HepG2 (cell line): ENCODE measurements around the gene GJA8. TPM values are rescaled to one million over a fixed set of nuclear protein-coding genes. Genes with fewer than 3 reads are reported as not detected.

ENCODE experiments used
- ATAC-seq: fragments of 200-7000 bp; cut with Tn5 transposase; 3 replicates; pipeline ENCODE4 v1.9.1; 2020; ENCODE audit warnings: mild to moderate bottlenecking, moderate library complexity
- BruUV-seq: library from RNA; stranded (reverse); fragments of 400-500 nt; replicated peaks from 2 replicates; lab custom pipeline; 2021; lab: Mats Ljungman, UMichigan
- CTCF ChIA-PET: fragments of 300-600 bp; formaldehyde crosslinking; extraction: SDS; loops from one replicate; lab custom pipeline; 2021; ENCODE audit warnings: low total read pairs, inconsistent platforms, low intra/inter-chr PET ratio; lab: Yijun Ruan, JAX
- POLR2A ChIA-PET: fragments of 350-600 bp; sonication (Branson Sonifier 250); formaldehyde crosslinking; loops from one replicate; lab custom pipeline; 2020; ENCODE audit warnings: antibody characterized with exemption, inconsistent platforms; lab: Yijun Ruan, JAX
- DNase-seq: peaks from one replicate; pipeline ENCODE4 v3.0.0-alpha.2; 2015; ENCODE audit warnings: low spot score
- FAIRE-seq: peaks from 3 replicates; lab custom pipeline; 2011; peaks lifted over from hg19 to GRCh38; lab: Jason Lieb, UNC
- H2AFZ ChIP-seq: one replicate; pipeline ENCODE4 v1.6.1; 2011; ENCODE audit warnings: low read length, inconsistent platforms
- H3K27ac ChIP-seq: fragments of 300-600 bp; 3 replicates; pipeline ENCODE4 v1.8.0; 2011; ENCODE audit warnings: mixed run types, mild to moderate bottlenecking, mixed read lengths, low read length, inconsistent platforms; ENCODE audit not compliant: insufficient read depth; ENCODE audit errors: extremely low read length
- H3K27me3 ChIP-seq, 2 experiments: fragments of 200-600 bp in 1 of 2; 2 replicates in 1 of 2; 3 replicates in 1 of 2; pipeline versions ENCODE4 v1.6.0 to v1.8.0; 2011; ENCODE audit warnings: low read length in 2 of 2, mild to moderate bottlenecking in 2 of 2, moderate library complexity in 2 of 2, inconsistent platforms in 1 of 2; ENCODE audit not compliant: insufficient read depth in 2 of 2, control insufficient read depth in 1 of 2
- H3K36me3 ChIP-seq, 2 experiments: fragments of 200-600 bp in 1 of 2; replicated peaks in 1 of 2; 2 replicates in 1 of 2; 3 replicates in 1 of 2; pipeline versions ENCODE4 v1.5.1 to v1.8.0; 2011; ENCODE audit warnings: low read length in 2 of 2, inconsistent platforms in 1 of 2; ENCODE audit not compliant: insufficient read depth in 2 of 2, control insufficient read depth in 1 of 2
- H3K4me1 ChIP-seq: 2 replicates; pipeline ENCODE4 v1.5.1; 2012; ENCODE audit warnings: low read length, inconsistent platforms; ENCODE audit not compliant: insufficient read depth
- H3K4me2 ChIP-seq: 2 replicates; pipeline ENCODE4 v1.6.0; 2011; ENCODE audit warnings: low read depth, low read length, inconsistent platforms
- H3K4me3 ChIP-seq, 3 experiments: fragments of 200-600 bp in 1 of 3; sonication (generic), shearing (Covaris generic) in 1 of 3; replicated peaks in 1 of 3; 2 replicates each; pipeline ENCODE4 v1.5.1; 2011 to 2016; ENCODE audit warnings: low read length in 3 of 3, inconsistent platforms in 2 of 3, low read depth in 2 of 3, mild to moderate bottlenecking in 2 of 3, control low read depth in 1 of 3, mixed read lengths in 1 of 3; ENCODE audit not compliant: insufficient read depth in 1 of 3
- H3K79me2 ChIP-seq: one replicate; pipeline ENCODE4 v1.6.1; 2011; ENCODE audit warnings: low read length, inconsistent platforms; ENCODE audit not compliant: insufficient read depth
- H3K9ac ChIP-seq: 2 replicates; pipeline ENCODE4 v1.6.0; 2011; ENCODE audit warnings: mild to moderate bottlenecking, low read depth, low read length, inconsistent platforms; ENCODE audit not compliant: insufficient read depth
- H3K9me3 ChIP-seq: 2 replicates; pipeline ENCODE4 v1.5.1; 2012; ENCODE audit warnings: mild to moderate bottlenecking, low read length
- H4K20me1 ChIP-seq: 2 replicates; pipeline ENCODE4 v1.6.0; 2011; ENCODE audit warnings: inconsistent platforms, mild to moderate bottlenecking, low read length, moderate library complexity; ENCODE audit not compliant: insufficient read depth
- E2F2 ChIP-seq: sonication (generic); formaldehyde crosslinking; IDR thresholded peaks from 2 replicates; pipeline ENCODE4 v1.4.0; 2020; ENCODE audit warnings: missing genetic modification reagents, borderline replicate concordance
- GFI1 ChIP-seq: sonication (generic); formaldehyde crosslinking; IDR thresholded peaks from 2 replicates; pipeline ENCODE4 v1.5.0; 2020; ENCODE audit warnings: missing genetic modification reagents, mild to moderate bottlenecking, borderline replicate concordance
- KDM2A ChIP-seq: sonication (generic); formaldehyde crosslinking; IDR thresholded peaks from 2 replicates; pipeline ENCODE4 v1.4.0; 2020; ENCODE audit warnings: low read depth, missing genetic modification reagents, borderline replicate concordance
- KLF6 ChIP-seq: IDR thresholded peaks from 2 replicates; pipeline ENCODE4 v1.8.0; 2016; ENCODE audit warnings: missing biosample characterization, missing genetic modification reagents
- MED13 ChIP-seq: sonication (generic); formaldehyde crosslinking; IDR thresholded peaks from 2 replicates; pipeline ENCODE4 v1.5.0; 2020; ENCODE audit warnings: missing genetic modification reagents
- MEIS1 ChIP-seq: sonication (generic); formaldehyde crosslinking; IDR thresholded peaks from 2 replicates; pipeline ENCODE4 v1.9.0; 2021; ENCODE audit warnings: mild to moderate bottlenecking, missing genetic modification reagents, moderate library complexity, borderline replicate concordance
- RARA ChIP-seq: IDR thresholded peaks from 2 replicates; pipeline ENCODE4 v1.6.1; 2016; ENCODE audit warnings: missing genetic modification reagents, missing compliant biosample characterization
- ZBTB14 ChIP-seq: sonication (generic); formaldehyde crosslinking; IDR thresholded peaks from 2 replicates; pipeline ENCODE4 v1.4.0; 2020; ENCODE audit warnings: missing genetic modification reagents
- ZMAT3 ChIP-seq: sonication (generic); formaldehyde crosslinking; conservative IDR thresholded peaks from 2 replicates; pipeline ENCODE4 v1.7.0; 2021; ENCODE audit warnings: missing genetic modification reagents
- ZNF501 ChIP-seq: sonication (generic); formaldehyde crosslinking; IDR thresholded peaks from 2 replicates; pipeline ENCODE4 v1.5.1; 2020; ENCODE audit warnings: mild to moderate bottlenecking, moderate library complexity, missing genetic modification reagents
- ZNF616 ChIP-seq: sonication (generic); formaldehyde crosslinking; IDR thresholded peaks from 2 replicates; pipeline ENCODE4 v1.5.0; 2020; ENCODE audit warnings: low read depth, mild to moderate bottlenecking, missing genetic modification reagents
- ZNF773 ChIP-seq: sonication (generic); formaldehyde crosslinking; IDR thresholded peaks from 2 replicates; pipeline ENCODE4 v1.4.0; 2020; ENCODE audit warnings: missing genetic modification reagents, borderline replicate concordance
- ZNF775 ChIP-seq: sonication (generic); formaldehyde crosslinking; IDR thresholded peaks from 2 replicates; pipeline ENCODE4 v1.4.0; 2020; ENCODE audit warnings: missing genetic modification reagents, mild to moderate bottlenecking, moderate library complexity, borderline replicate concordance
- ZNF850 ChIP-seq: sonication (generic); formaldehyde crosslinking; conservative IDR thresholded peaks from 2 replicates; pipeline ENCODE4 v1.9.0; 2021; ENCODE audit warnings: mild to moderate bottlenecking, missing genetic modification reagents
- WGBS: methylation state at CpG from one replicate; pipeline ENCODE4 v1.1.6; 2017; ENCODE audit warnings: low lambda C conversion rate; 5-methylcytosine and 5-hydroxymethylcytosine counted together
- in situ Hi-C: cut with HindIII; loops from 2 replicates; pipeline ENCODE4 v1.10.0; 2017; ENCODE audit warnings: low pct_unique_long_range_greater_than_20kb; ENCODE audit not compliant: extremely low pct_ligation_motif_present
- intact Hi-C: fragments of 100-400 bp; cut with micrococcal nuclease; formaldehyde crosslinking; loops from one replicate; pipeline ENCODE4 v1.10.0; 2022; ENCODE audit not compliant: unreplicated experiment
- polyA plus RNA-seq, 8 experiments: library from polyadenylated mRNA; depleted of rRNA in 3 of 8; stranded (reverse) in 7 of 8; unstranded in 1 of 8; fragments of >200 nt; fragmentation: Illumina TruSeq in 4 of 8; extraction: Trizol in 4 of 8; gene quantifications; 2 replicates each; pipeline versions ENCODE4 v1.2.1 to v1.2.3, GENCODE V29; 2011 to 2016; ENCODE audit warnings: low read depth in 4 of 8, missing spikeins in 1 of 8, mixed read lengths in 1 of 8; ENCODE audit not compliant: insufficient read depth in 1 of 8
- total RNA-seq, 5 experiments: library from RNA; depleted of rRNA; stranded (reverse); fragments of >200 nt; fragmentation: Illumina TruSeq; extraction: Trizol; gene quantifications; 2 replicates each; pipeline ENCODE4 v1.2.3, GENCODE V29; 2016; ENCODE audit warnings: low read depth in 1 of 5
- TF ChIP-seq, protein P1 (sequence below): fragments of 450-650 bp; IDR thresholded peaks from 2 replicates; pipeline ENCODE4 v1.6.1; 2016
- TF ChIP-seq, protein P2 (sequence below): sonication (generic); formaldehyde crosslinking; IDR thresholded peaks from 2 replicates; pipeline ENCODE4 v1.5.0; 2020; ENCODE audit warnings: missing genetic modification reagents

The GJA8 gene
- total and polyA plus RNA-seq, 2 of the 13 experiments (the other 11 are each of a cell fraction or from before 2014, with no cell fraction given) = not detected

GRCh38 chr1:147878022-147878421, 24.6 kb upstream of the GJA8 start:
- TF ChIP-seq ZNF616 (CRISPR knock-in tag) (no peak), ZMAT3 (no peak), ZNF773 (no peak), MEIS1 (no peak), ZNF775 (CRISPR knock-in tag) (no peak), ZNF850 (CRISPR knock-in tag) (no peak), RARA (CRISPR knock-in tag) (no peak), GFI1 (CRISPR knock-in tag) (no peak), KDM2A (CRISPR knock-in tag) (no peak), ZNF501 (CRISPR knock-in tag) (no peak), ZBTB14 (CRISPR knock-in tag) (no peak), MED13 (no peak), KLF6 (CRISPR knock-in tag) (no peak), E2F2 (no peak)
- TF ChIP-seq, protein P1, sequence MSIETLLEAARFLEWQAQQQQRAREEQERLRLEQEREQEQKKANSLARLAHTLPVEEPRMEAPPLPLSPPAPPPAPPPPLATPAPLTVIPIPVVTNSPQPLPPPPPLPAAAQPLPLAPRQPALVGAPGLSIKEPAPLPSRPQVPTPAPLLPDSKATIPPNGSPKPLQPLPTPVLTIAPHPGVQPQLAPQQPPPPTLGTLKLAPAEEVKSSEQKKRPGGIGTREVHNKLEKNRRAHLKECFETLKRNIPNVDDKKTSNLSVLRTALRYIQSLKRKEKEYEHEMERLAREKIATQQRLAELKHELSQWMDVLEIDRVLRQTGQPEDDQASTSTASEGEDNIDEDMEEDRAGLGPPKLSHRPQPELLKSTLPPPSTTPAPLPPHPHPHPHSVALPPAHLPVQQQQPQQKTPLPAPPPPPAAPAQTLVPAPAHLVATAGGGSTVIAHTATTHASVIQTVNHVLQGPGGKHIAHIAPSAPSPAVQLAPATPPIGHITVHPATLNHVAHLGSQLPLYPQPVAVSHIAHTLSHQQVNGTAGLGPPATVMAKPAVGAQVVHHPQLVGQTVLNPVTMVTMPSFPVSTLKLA = no peak
- TF ChIP-seq, protein P2, sequence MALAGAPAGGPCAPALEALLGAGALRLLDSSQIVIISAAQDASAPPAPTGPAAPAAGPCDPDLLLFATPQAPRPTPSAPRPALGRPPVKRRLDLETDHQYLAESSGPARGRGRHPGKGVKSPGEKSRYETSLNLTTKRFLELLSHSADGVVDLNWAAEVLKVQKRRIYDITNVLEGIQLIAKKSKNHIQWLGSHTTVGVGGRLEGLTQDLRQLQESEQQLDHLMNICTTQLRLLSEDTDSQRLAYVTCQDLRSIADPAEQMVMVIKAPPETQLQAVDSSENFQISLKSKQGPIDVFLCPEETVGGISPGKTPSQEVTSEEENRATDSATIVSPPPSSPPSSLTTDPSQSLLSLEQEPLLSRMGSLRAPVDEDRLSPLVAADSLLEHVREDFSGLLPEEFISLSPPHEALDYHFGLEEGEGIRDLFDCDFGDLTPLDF = no peak
- in situ Hi-C loops = no loop called here
- Histone ChIP-seq H3K4me2 (no peak overlapping the region), H3K79me2 (no peaks in the 10 kb centered on the region), H3K36me3 (no peaks in the 10 kb centered on the region), H2AFZ (no peak overlapping the region), H3K27ac (no peak overlapping the region), H4K20me1 (no peaks in the 10 kb centered on the region), H3K9ac (no peak overlapping the region), H3K4me3 (no peak overlapping the region), H3K9me3 (no peaks in the 10 kb centered on the region), H3K27me3 (no peaks in the 10 kb centered on the region), H3K4me1 (no peaks in the 10 kb centered on the region)
- ChIA-PET POLR2A (no interaction called here), CTCF (no interaction called here)
- intact Hi-C loops = no loop called here
- no peak for ATAC-seq
- no peak for DNase-seq
- BruUV-seq = no TSS peak
- no peak for FAIRE-seq
- 3% methylated on average over 4 of the region's 4 CpGs for WGBS
